Measurements from ENCODE around the gene TGIF1.

DNA sequence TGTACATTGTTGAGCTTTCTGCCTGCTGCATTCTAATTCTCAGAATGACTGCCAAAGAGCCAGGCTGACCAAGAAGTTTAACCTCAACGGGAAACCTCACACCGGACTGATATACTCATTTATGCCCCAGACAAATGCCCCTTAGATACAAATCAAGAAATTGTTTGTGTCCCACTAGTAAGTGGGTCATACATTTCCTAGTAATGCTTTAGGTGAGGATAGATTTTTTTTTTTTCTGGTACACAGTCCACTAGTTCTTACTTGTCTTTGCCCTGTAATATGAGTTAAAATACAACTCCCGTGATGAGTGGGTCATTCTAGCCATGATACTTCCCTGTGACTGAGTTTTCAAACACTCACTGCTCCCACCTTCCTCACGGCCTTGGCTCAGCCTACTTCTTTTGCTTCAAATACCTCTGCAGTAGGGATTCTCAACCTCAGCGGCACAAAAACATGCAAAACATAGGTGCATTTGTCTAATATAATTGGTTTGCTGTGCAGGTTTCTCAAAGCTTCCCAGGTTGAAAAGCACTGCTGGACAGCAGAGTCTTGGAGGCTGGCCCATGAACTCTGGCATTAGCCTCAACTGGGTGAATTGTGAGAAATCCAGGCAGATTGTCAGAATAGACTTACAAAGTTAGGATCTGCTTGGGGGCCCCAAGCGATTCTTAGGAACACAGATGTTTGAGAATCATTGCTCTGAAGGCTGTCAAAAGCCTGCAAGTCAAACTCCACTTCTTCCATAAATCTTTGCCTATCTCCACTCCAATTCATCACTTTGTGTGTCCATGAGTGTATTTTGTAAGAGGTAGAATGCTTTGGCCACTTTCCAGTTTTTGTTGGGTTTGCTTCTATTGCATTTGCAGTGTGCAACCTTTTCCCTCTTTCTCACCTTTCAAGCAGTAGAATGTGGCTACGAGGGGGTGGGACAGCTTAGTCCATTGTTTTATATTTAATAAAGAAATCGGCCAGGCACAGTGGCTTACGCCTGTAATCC, 35.5 kb downstream of the TGIF1 start:
- TF ChIP-seq, protein P1, sequence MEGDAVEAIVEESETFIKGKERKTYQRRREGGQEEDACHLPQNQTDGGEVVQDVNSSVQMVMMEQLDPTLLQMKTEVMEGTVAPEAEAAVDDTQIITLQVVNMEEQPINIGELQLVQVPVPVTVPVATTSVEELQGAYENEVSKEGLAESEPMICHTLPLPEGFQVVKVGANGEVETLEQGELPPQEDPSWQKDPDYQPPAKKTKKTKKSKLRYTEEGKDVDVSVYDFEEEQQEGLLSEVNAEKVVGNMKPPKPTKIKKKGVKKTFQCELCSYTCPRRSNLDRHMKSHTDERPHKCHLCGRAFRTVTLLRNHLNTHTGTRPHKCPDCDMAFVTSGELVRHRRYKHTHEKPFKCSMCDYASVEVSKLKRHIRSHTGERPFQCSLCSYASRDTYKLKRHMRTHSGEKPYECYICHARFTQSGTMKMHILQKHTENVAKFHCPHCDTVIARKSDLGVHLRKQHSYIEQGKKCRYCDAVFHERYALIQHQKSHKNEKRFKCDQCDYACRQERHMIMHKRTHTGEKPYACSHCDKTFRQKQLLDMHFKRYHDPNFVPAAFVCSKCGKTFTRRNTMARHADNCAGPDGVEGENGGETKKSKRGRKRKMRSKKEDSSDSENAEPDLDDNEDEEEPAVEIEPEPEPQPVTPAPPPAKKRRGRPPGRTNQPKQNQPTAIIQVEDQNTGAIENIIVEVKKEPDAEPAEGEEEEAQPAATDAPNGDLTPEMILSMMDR (IDR thresholded peaks at IDR 0.05 in 4 of 5, conservative IDR thresholded peaks at IDR 0.05 in 1 of 5), result no peak
- no peak for TF ChIP-seq POLR2A (IDR thresholded peaks at IDR 0.05)

Data from gastrocnemius medialis (tissue), 4 donors.